ENCODE measurements around the gene INPP5K.
"Not testable (repeated sequence)": the region's sequence is repeated elsewhere in the genome, so short reads cannot be mapped to it uniquely, and the experiment has no call there.

The INPP5K gene

DNA sequence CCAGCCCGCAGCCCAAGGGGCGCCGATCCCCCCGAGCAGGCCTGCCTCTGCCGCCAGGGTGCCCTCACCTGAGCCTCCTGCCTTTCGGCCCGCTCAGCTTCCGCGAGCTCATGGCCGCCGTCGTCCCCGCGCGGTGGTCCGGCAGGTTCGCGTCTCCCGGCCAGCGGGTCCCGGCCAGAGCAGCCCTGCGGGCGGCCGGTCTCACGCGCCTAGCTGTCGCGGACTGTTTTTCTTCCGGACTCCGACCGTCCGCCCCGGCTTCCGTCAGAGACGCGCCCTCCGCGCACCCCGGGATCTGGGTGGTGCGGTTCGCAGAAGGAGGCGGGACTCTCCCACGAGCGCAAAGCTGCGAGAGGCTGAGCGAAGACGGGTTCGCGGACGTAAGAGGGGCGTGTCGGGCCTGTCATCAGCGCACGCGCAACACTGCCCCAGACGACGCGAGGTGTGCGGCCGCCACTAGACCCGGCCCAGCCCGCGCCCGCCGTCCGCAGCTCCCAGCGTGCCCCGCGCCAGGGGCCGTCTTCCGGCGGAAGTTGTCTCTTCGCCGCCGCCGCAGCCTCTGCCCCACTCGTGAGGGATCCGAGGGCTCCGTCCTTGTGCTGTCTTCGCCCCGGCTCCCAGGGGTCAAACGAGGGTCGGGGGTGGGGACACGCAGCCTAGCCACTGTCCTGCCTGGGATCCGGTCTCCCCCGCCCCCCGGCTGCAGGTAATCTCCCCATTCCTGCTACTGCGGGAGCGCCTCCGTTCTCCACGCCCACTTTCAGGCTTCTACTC, at the start of gene INPP5K:
TSS of gene INPP5K (minus strand) at position 225 of the 774 bp plus-strand sequence. CDS start at position 112, 113 bp downstream.
- peak; percentile 97 for DNase-seq

- no peak for DNase-seq
Measured at GRCh38 chr17:1565877-1566276, 49.5 kb upstream of the INPP5K start.

- DNase-seq: no peak
Measured at GRCh38 chr17:1563786-1564613, 47.6 kb upstream of the INPP5K start.

GRCh38 chr17:1563471-1563785, 47.0 kb upstream of the INPP5K start:
- not testable (repeated sequence) for DNase-seq

DNA sequence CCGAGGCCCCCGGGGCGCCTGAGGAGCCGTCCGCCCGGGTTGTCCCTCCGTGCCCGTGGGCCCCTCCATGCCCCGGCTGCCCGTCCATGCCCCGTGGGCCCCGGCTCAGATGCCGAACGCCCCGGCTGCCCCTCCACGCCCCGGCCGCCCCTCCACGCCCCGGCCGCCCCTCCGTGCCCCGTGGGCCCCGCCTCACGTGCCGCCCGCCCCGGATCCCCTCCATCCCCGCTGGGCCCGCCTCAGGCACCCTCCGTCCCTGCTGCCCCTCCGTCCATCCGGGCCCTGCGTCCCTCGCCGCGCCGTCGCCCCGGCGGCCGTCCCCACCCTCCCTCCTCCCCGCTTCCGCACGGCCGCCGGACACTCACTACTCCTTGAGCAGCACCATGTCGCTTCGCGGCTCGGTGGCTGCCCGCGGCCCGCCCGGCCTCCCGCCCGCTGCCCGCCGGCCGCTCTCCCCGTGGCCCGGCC, 45.8 kb upstream of the INPP5K start:
- DNase-seq: no peak

DNA sequence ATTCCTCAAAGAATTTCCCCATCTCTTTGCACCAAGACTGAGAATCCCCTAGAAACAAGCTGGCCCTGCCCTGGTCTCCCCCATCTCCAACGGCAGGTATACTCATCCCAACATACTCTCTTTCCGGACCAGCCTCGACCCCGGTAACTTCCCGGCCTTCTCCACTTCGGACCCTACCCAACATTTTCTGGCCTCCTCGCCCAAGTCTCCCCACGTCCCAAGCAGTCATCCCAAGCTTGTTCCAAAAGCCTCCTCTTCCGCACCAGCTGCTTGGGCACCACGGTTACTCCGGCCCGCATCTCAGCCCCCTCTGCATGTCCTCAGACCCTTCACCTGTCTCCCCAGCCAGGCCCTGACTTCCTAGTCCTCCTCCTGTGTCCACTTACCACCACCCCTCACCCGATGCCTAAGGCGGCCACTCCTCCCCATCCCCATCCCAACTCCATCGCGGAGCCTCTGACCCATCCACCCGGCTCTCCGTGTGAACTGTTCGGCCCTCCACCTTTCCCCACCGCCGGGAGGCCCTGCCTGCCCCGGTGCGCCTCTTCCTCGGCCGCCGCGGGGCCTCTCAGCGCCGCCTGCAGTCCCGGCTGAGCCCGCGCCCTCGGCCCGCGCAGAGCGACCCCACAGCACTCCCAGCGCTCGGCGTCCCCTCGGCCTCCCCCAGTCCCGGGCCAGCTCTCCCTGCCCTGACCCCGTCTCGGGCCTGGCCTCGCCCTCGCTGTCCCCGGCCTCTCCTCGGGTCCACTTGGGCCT, 45.2 kb upstream of the INPP5K start:
- DNase-seq: peak; percentile 46

DNA sequence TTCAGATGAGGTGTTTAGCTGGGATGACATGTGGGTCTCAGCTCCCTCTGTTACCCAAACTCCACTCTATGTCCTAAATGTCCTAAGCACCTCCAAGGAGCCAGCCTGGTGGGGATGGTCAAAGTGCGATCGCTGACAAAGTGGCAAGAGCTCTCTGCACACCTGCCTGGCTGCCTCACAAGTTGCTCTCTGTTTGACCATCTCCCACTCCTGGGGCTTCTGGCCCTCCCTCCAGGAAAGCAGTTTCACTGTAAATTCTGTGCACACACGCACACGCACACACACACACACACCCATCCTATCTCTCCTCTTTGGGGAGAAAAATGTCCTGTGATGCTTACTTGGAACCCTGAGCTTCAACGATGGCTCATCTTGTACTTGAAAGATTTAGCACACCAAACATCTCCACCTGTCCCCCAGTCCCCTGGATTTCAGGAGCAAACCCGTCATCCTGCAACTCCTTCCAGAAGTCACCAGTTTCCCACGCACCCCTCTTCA, 44.5 kb upstream of the INPP5K start:
- DNase-seq: no peak

GRCh38 chr17:1560101-1560857, 43.9 kb upstream of the INPP5K start:
- no peak for DNase-seq

- DNase-seq: no peak
Measured at GRCh38 chr17:1559047-1560043, 42.9 kb upstream of the INPP5K start.

- DNase-seq: no peak
Measured at GRCh38 chr17:1558401-1558800, 42.0 kb upstream of the INPP5K start.

DNA sequence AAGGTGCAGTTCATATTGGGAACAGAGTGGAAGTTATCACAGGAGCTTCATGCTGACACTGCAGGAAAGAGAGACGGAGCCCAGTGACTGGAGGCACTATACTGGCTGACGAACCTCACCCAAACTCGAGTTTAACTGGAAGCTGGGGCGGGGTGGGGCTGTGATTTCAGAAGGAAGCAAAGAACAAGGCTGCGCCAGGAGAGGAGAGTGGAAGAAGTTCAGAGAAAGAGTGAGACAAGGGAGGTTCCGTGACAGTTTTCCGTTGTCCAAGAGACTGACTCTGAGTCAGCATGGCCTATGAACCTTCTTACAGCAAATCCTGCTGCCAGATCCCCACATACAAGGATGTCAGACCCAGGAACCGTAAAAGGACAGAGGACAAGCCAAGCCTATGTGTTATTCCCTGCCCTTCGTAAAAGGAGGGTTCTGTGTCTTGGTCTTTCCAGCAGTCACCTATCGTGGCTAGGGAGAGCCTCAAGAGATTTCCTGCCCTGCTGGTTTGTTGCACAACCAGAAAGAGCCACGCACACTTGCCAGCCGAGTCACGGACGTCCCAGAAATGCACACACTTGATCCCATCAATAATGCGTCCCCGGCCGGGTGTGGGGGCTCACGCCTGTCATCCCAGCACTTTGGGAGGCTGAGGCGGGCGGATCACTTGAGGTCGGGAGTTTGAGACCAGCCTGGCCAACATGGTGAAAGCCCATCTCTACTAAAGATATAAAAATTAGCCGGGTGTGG, 41.1 kb upstream of the INPP5K start:
- no peak for DNase-seq

DNA sequence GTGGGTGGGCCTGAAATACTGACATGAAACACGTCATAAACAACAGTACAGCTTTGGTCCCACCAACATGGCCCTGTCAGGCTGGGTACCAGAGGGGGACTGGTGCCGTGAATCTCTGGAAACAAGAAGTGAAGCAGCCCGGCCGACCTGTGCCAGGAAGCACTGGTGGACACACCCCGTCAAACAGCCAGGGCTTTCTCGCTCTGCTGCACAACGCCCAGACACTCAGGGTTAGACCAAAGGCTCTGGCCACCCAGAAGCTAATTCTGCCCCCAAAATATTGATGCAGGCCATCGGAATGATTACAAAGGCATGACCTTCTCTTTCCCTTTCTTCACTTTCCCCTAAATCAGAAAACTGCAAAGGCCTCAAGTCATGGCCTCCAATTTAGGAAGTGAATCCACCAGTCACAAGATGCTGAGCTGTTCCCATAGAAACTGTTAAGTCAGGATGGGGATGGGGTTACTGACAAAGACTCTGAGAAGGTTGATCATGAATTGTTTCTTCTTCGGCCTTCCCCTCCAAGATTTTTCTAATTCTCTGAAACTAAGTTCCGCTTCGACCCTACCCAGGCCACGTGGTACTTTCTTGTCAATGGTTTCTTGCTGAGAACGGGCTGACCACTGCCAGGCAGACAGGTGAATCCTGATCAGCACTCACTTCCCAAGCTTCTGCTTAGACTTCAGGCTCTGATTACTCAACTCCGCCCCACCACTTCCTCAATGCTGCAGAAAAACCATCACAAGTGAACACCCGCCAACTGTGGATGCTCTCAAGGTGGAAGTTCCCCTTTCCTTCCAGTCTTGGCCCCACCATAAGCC, 39.4 kb upstream of the INPP5K start:
- no peak for DNase-seq

DNA sequence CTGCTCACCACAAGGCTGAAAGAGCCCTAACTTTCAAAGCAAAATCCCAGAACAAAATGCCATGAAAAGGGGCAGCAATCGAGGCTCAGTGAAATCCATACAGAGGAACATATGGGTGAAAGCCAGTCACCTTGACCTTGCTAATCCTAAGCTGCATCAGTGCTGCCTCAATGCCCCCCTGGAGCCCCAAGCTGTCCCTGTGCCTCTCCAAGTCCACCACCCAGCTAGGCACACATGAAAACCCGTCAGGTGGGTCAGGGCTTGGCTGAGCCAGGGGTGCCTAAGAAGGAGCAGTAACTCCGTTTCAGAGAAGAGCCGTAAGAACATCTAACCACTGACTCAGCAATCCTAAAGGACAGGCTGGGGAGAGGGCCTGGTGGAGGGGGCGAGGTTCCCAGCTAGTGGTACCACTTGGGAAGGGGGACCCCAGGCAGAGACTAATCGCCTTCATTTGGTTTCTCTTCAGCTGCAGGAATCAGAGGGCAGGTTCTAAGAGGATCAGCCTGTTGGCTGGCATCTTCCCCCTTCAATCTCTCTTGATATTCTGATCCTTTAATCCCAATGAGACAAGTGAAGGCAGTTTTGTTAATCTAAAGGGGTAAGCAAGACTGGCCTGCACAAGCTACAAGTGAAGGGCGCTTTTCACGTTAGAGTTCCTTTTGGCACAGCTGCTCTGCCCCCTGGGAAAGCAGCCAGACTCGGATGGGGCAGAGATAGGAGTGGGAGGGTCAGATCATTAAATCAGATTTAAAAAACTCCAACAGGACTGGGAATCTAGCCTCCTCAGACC, 38.5 kb upstream of the INPP5K start:
- DNase-seq: no peak

- DNase-seq: no peak
Measured at GRCh38 chr17:1553354-1554266, 37.2 kb upstream of the INPP5K start.

GRCh38 chr17:1552932-1553331, 36.5 kb upstream of the INPP5K start:
- no peak for DNase-seq

DNA sequence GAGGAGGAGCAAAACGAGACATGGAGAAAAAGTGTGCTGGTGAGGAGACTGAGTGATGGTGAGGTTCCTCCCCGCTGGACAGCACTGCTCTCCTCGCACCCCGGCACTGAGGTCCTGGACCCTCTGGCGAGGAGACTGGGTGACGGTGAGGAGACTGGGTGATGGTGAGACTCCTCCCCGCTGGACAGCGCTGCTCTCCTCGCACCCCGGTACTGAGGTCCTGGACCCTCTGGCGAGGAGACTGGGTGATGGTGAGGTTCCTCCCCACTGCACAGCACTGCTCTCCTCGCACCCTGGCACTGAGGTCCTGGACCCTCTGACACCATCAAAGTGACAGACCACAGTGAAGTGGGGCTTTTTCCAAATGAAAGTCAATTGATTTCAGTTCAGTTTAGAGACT, 35.3 kb upstream of the INPP5K start:
- DNase-seq: no peak

DNA sequence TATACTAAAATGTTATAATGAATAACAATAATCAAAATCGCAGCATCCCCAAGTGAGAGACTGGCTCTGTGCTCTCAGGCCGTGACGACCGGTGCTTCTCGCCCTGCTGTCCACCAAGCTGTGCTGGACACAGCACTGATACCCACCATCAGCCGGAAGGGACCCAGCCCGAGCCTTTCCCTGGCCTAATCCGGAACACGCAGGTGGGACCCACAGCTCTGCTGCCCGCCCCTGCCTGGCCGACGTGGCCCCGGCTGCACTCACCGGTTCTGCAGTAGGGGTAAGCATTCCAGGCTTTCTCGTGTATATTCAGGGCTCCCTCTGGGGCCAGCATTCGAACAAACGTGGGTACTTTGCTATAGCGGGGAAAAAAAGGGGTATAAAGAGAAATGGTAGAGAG, 31.6 kb upstream of the INPP5K start:
- DNase-seq: no peak

All from stimulated activated CD4-positive, alpha-beta T cell treated with anti-CD3 and anti-CD28 coated beads, Interleukin-4, amount 100 ng/mL, for 1 hour (primary cell).